Stimulated activated CD4-positive, alpha-beta T cell treated with anti-CD3 and anti-CD28 coated beads, Interleukin-12 subunit alpha, Interleukin-12 subunit beta, amount 100 ng/mL, for 48 hours (primary cell): ENCODE data around the gene MAPK8IP3.

Experiments
- DNase-seq, 3 donors: peaks; one replicate each; pipeline ENCODE4 v3.0.0-alpha.2; 2020; ENCODE audit warnings: low read depth in 2 of 3, low spot score in 1 of 3

Gene MAPK8IP3

DNA sequence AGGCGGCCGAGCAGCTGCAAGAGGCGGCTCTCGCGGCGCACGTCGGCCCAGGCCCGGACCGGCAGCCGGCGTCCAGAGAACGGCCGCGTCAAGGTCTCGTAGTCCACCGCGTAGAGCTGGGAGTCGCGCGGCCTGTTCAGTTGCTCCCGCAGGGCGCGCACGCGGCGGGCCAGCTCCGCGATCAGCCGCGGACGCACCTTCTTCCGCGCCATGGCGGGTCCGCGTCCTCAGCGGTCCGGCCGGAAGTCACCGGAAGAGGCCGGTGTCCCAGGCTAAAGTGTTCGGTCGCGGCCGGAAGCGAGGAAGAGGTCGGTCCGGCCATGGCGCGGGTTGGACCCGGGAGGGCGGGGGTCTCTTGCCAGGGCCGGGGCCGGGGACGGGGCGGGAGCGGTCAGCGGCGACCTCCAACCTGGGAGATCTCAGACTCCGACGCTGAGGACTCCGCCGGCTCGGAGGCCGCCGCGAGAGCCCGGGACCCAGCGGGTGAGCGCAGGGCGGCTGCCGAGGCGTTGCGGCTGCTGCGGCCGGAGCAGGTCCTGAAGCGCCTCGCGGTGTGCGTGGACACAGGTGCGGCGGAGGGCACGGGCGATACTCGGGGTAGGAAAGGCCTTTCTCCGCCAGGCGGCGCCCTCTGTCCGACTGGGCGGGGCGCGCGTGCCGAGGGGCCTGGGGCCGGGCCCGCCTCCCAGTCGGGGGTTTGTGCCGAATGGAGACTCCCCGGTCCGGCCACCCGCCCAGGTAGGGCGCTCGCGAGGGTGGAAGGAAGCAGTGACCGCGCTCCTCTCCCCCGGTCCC lies 67.1 kb downstream of the MAPK8IP3 start, which contains the start of gene MRPS34:
Gene MRPS34, minus strand, starts transcription at position 227 of the 795 bp plus-strand sequence. Its CDS starts 15 bp downstream, at position 212.
- DNase-seq = peak; percentile 65 to 75 (median 72)

DNA sequence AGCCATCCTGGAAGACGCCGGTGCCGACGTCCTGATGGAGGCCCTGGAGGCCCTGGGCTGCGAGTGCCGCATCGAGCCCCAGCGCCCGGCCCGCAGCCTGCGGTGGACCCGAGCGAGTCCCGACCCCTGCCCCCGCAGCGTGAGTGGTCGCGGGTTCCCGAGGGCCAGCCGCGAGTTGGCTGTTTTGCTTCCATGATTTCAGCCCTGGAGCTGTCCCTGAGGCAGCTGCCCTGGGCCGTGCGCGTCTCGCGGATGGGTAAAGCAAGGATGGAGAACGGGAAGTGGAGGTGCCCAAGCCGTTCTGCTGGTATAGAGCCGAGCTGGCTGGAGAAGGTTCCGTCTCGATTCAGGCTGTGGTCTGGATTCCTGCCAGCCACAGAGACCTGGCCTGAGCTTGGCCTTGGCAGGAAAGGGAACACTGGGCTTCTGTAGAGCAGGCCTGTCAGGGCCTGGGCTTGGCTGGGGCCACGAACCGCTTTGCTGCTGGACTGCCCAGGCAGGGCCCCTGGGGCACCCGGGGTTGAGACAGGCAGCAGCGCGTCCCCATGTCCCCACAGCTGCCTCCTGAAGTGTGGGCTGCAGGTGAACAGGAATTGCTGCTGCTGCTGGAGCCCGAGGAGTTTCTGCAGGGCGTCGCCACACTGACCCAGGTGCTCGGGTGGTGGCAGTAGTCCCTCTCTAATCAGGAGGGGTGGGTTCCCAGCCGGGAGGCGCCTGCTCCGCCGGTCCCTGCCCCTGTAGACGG lies 67.9 kb downstream of the MAPK8IP3 start:
- peak in 2 of 3 donors; percentile 8 to 16 for DNase-seq

DNA sequence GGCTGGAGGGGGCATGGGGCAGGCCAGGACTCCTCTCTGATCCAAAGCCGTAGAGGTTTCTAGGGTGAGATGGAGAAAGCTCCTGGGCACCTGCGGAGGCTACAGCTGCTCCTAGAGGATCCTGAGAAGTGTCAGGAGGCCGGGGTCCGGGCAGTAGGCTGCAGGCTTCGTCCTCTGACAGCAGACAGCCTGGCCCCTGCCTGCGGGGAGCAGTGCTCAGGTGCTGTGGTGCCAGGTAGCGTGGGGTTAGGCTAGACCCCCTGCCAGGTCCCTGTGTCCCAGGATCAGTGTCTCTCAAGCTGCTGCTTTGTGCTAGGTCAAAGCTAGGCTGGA lies 68.4 kb downstream of the MAPK8IP3 start:
- DNase-seq = no peak

DNA sequence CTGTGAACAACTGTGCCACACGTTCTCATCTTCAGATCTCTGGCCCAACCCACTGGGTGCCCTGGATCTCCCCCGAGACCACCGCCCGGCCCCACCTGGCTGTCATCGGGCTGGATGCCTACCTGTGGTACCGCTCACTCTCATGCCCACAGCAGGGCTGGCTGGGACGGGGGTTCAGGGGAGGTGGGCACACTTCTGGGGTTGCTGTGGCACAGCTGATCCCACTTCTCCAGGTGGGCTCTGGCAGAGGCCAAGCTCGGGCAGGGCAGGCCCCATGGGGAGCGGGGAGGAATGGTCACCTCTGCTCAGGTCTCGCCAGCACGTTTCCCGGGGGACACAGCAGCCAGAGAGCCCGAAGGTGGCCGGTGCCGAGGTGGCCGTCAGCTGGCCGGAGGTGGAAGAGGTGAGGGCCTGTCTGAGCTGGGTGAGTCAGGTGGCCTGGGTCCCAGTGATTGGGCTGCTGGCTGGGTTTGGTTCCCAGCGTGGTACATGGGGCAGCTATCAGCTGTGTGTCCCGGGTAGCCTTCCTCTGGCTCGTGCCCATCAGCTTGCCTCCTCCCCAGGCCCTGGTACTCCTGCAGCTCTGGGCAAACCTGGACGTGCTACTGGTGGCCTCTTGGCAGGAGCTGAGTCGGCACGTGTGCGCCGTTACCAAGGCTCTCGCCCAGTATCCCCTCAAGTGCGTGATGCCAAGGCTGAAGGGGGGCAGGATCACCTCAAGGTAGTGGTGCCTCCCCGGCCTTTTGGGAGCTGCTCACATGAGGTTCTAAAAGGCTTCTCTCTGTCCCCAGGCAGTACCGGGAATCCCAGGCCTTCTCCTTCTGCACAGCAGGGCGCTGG lies 69.2 kb downstream of the MAPK8IP3 start:
- no peak for DNase-seq

DNA sequence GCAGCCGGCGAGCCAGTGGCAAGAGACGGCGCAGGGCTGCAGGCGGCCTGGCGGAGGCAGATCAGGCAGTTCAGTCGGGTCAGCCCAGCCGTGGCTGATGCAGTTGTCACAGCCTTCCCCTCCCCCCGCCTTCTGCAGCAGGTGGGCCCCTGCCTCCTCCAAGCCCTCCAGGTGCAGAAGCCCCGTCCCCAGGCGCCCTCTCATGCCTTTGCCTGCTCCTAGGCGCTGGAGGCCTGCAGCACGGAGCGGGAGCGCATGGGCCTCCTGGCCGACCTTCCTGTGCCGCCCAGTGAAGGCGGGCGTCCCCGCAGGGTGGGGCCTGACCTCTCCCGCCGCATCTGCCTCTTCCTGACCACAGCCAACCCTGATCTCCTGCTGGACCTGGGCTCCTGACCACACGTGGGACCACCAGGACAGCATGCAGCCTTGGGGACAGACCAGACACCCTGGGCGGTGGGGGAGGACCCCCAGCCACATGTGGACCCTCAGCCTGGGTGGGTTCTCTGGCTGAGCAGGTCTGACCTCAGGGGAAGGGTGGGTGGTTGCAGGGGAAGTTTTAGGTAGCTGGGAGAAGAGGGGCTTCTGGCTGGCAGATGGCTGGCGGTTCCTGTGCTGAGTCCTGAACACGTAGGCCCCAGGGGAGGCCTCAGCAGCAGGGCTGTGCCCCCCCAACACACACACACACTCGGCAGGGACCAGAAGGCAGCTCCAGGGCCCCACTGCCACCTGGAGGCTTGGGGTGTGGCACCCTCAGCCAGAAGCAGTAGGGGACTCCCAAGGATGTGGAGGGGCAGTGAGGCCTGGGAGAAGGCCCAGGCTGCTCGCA lies 70.1 kb downstream of the MAPK8IP3 start:
- no peak for DNase-seq

DNA sequence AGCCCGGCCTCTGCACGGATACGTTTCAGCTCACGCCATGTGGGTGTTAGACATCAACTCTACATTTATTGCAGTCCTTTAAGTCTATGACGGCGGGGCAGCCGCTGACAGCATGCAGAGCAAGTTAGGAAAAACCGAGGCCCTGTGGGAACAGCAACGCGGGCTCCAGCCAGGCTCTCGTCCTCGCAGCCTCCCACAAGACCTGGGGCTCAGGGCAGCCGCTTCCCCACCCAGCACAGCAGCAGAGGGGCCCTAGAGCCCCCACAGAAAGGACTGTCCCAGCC lies 70.6 kb downstream of the MAPK8IP3 start:
- DNase-seq = no peak

DNA sequence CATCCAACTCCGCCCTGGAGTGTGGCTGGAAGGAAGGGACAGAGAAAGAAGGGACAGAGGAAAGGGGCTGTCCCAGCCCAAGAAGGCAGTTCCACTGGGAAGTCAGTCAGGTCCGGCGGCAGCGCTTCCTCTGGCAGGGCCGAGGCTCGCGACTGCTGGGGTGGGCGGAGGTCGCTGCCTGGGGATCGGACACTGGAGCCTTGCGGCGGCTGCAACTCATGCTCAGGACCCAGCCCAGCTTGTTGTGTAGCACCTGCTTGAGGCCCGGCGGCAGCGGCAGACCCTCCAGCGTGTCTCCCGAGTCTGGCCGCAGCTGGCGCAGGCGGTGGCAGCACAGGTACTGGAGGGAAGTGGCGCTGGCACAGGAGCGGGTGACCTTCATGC lies 71.0 kb downstream of the MAPK8IP3 start:
- no peak for DNase-seq

DNA sequence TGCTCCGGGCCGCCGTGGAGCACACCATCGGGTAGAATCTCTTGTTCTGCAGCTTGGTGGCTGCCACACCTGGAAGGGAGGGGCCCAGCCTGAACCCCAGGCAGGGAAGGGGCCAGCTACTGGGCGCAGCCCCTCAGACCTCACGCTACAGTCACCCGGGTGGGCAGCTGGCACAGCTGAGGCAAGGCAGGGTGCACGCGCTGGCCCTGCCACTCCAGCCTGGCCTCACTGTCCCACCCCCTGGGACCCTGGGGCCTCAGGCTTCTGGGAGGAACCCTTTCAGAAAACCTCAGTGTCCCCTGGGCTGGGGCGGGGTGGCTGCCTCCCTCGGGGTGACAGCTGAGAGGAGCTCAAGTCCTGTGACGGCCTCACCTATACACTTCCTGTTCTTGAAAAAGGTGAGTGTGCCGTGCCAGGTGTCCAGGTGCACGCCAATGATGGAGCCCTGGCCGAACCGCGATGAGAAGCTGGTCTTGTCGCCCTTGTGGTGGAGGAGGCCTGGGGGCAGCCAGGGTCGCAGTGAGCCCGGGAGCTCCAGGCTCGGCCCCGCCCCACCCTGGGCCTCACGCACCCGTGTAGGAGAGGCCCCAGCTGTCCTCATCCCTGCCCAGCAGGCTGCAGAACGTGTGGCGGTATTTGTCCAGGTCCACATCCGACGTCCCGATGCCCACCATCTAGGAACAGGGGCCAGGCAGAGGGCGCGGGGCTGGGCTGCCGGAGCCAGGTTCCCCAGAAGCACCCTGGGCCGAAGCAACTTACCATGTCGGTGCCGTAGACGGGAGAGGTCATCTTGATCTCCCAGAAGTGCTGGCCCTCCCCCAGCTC lies 71.6 kb downstream of the MAPK8IP3 start:
- DNase-seq = no peak

DNA sequence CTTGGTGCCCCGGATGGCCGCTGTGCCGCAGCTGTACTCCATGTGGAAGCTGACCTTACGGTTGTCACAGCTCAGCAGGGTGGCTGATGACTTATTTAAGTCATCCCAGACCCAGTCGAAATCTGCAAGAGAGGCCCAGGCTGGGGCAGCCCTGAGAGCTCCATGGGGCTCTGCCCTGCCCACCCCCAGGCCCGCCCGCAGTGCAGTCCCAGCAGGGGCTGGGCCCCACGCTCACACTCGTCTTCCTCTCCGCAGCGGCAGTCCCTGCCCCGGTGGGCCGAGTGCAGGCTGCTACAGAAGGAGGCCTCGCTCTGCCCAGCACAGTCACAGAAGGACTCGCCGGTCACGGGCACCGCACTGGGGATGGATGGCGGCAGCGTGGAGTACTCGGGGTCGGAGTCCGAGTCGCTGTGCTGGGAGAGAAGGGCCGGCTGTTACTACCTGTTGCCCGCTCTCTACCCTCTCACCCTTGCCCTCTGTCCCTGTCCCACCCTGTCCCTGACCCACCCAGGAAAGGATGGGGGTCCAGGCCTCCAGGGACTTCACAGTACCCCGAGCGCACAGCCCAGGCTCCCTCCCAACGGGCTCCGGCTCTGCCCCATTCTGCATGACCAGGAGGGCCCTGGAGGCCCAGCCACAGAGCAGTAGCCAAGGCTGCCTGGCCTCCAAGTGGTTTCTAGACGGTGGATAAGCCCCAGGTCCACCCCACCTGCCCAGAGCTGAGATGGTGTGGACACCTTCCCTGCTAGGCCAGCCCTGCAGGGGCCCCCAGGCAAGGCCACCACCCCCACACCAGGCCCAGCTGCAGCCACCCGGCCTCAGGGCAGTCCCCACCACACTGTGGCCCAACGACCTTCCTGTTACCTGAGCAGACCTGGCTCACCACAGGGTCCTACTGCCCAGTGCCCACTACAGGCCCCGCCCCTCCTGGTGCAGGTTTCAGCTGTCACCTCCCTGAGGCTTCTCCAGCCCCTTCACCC lies 72.5 kb downstream of the MAPK8IP3 start:
- DNase-seq = no peak

DNA sequence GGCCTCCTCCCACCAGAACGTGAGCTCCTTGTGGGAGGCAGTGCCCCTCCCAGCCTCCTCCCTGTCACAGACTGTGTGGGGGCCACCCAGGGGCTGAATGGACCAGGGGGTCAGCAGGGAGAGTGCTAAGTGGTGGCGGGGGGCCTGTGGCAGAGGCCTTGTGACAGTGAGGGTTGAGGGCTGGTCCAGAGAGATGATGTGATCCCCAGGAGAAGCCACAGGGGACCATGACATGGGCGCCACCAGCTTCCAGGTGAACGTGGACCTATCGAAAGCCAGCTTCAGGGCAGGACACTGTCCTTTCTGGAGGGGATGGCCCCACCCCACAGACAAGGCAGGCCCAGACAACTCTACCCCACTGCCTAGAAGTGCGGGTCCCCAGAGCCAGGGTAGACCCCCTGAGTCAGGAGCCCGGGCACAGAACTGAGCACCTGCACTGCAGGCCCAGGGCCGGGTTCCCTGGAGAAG lies 73.3 kb downstream of the MAPK8IP3 start:
- no peak for DNase-seq

DNA sequence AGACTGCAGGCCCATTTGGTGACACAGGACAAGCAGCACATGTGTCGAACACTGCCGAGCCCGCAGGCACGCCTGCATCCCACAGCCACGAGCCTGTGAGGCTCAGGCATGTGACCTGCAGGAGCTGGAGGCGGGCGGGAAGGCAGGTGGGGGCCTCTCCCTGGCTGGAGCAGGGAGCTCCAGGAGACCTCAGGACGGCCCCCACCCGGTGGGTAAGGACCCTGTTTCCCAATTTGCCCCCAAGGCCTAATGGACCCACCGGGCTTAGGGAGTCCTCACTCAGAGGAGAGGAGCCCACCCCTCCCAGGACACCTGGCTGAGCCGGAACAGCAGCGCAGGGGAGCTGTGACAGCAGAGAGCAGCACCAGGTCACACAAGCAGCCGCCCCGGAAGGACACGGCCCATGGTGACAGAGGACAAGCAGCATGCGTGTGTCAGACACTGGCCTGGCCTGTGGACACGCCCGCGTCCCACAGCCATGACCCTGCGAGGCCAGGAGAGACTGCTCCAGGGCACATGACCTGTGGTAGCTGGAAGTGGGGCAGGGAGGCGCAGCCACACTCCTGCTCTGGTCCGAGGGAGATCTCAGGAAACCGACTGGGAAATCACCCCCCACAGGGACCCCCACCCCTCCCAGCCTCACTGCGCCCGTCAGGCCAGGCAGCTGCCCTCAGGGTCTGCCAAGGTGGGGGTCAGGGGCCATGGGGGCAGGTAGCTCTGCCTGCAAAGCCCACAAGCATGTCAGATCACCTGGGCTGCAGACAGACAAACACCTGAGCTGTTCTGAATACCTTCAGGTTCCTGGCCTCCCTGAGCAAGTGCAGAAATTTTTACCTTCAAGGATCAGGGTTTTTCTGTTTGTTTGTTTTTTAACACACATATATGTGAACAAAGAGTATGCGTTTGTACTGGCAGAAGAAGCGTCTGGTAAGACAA lies 74.0 kb downstream of the MAPK8IP3 start:
- no peak for DNase-seq

DNA sequence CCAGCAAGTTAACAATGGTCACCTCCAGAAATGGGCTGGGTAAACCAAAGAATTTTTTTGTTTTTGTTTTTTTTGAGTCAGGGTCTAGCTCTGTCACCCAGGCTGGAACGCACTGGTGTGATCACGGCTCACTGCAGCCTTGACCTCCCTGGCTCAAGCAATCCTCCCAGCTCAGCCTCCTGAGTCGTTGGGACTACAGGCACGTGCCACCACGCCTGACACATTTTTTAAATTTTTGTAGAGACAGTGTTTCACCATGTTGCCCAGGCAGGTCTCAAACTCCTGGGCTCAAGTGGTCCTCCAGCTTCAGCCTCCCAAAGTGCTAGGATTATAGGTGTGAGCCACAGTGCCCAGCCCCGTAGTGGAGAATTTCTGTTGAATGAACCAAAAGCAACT lies 74.7 kb downstream of the MAPK8IP3 start:
- DNase-seq = no peak

DNA sequence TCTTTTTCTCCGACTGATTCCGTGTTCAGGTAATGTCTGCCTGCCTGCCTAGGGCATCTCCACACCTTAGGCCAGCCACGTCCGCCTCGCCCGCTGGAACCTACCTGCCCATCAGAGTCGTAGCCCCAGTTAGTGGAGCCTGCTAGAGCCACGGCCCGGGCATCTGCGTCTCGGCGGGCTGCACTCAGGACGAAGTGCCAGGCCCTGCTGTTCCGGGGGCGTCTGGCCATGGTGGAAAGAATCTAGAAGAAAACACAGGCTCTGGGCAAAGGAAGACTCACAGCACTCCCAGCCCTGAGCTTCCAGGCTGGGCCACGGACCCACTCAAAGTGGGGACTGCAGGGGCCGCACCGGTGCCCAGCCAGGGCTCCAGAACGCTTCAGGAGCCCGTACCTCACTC lies 75.3 kb downstream of the MAPK8IP3 start:
- no peak for DNase-seq

DNA sequence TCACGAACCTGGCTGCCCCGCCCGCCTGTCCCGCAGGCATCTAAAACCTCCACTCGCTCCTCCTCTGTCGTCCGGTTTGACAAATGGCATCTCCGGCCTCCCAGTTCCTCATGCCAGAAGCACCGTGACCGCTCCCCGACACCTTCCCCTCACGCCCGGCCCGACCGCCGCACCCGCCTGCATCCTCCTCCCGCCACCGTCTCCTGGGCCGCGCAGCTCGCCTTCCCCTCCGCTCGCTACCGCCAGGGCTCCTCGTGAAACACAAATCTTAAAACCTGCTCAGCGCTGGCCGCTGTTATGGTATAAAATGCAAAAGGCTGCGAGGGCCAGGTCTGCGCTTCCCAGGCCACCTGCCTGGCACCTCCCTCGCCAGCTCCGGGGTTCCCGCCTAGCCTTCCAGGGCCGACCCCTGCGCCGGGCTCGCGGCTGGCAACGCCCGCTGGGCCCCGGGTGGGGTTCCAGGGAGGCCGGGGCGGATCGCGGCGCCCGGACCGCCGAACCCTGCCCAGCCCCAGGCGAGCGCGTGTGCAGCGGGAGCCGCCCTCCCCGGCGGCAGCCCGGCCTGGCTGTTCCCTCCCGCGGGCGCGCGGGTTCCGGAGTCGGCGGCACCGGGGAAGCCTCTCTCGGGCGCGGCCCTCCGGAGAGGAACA lies 75.9 kb downstream of the MAPK8IP3 start:
- peak in 1 of 3 donors; percentile 15 for DNase-seq

DNA sequence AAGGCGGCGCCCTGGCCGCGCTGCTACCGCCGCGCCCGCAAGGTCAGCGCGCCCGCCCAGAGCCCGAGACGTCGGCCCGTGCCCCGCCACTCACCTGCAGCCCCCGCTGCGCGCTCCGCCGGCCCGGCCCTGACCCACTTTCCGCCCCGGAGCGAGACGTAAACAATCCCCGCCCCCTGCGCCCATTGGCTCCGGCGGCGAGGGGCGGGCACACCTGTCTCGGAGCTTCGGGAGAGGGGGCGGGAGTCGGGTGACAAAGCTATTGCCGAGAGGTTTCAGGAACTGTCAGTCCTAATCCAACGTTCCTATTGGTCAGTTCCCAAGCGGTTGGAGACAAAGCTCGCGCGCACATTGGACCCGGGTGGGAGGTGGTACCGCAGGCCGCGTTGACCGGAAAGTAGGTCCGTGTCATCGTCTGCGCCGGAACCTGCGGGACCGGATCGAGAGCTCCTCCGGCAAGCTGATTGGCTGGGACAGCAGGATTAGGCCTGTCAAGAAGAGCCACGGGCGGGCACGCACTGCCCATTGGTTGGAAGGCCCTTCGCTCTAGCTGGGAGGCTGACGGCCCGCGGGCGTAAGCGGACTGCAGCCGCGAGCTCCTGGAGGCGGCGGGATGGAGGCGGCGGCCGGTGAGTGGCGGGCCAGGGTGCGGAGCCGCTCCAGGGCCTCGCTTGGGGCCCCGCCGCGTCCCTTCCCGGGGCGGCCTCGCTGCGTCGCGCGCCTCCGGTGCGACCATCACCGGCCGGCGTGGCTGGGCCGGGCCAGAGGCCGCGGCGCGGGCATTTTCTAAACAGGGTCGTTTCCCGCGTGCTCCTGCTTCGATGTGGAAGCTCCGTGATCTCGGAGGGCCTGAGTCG lies 76.6 kb downstream of the MAPK8IP3 start, which contains the start of the genes NUBP2 and SPSB3:
Gene NUBP2, plus strand, starts transcription at position 553 of the 857 bp plus-strand sequence. Its CDS starts 61 bp downstream, at position 614.
Gene SPSB3, minus strand, starts transcription at position 164 of the 857 bp plus-strand sequence. CDS start 1,088 bp downstream, outside the sequence.
- DNase-seq = peak; percentile 94 to 99 (median 98)
